OCI-LY1 (cell line): ENCODE measurements around the gene SDSL.

Source experiments
- H2AFZ ChIP-seq: fragments of 200-600 bp; sonication (generic), shearing (Covaris generic); 2 replicates; pipeline ENCODE4 v1.6.0; 2014; ENCODE audit warnings: antibody characterized with exemption, mild to moderate bottlenecking, low read length
- H3F3A ChIP-seq: fragments of 200-600 bp; sonication (generic), shearing (Covaris generic); 2 replicates; pipeline ENCODE4 v1.6.0; 2014; ENCODE audit warnings: mild to moderate bottlenecking, antibody characterized with exemption, low read length, moderate library complexity; ENCODE audit not compliant: insufficient read depth
- H3K27ac ChIP-seq: fragments of 200-600 bp; sonication (generic); 2 replicates; pipeline ENCODE4 v1.5.1; 2014; ENCODE audit warnings: low read length, mixed run types, mild to moderate bottlenecking, low read depth; ENCODE audit not compliant: poor library complexity, severe bottlenecking
- H3K27me3 ChIP-seq: fragments of 200-600 bp; sonication (generic); 2 replicates; pipeline ENCODE4 v1.6.0; 2014; ENCODE audit warnings: antibody characterized with exemption, mild to moderate bottlenecking, low read length, moderate library complexity; ENCODE audit not compliant: insufficient read depth
- H3K36me3 ChIP-seq: fragments of 200-600 bp; sonication (generic); 2 replicates; pipeline ENCODE4 v1.6.1; 2014; ENCODE audit warnings: mild to moderate bottlenecking, antibody characterized with exemption, low read length, moderate library complexity, mixed read lengths; ENCODE audit not compliant: insufficient read depth
- H3K4me1 ChIP-seq: fragments of 200-600 bp; sonication (generic); 2 replicates; pipeline ENCODE4 v1.5.1; 2014; ENCODE audit warnings: mild to moderate bottlenecking, low read length, moderate library complexity; ENCODE audit not compliant: insufficient read depth, severe bottlenecking
- H3K4me2 ChIP-seq: fragments of 200-600 bp; sonication (generic), shearing (Covaris generic); 2 replicates; pipeline ENCODE4 v1.6.1; 2014; ENCODE audit warnings: low read length
- H3K4me3 ChIP-seq: fragments of 200-600 bp; sonication (generic); 2 replicates; pipeline ENCODE4 v1.5.1; 2014; ENCODE audit warnings: low read length, low read depth, mild to moderate bottlenecking, mixed read lengths; ENCODE audit not compliant: poor library complexity, severe bottlenecking
- H3K79me2 ChIP-seq: fragments of 200-600 bp; shearing (Covaris generic); 2 replicates; pipeline ENCODE4 v1.6.1; 2016; ENCODE audit warnings: mixed run types, low read length, mixed read lengths; ENCODE audit not compliant: insufficient read depth
- H3K9ac ChIP-seq: fragments of 200-600 bp; sonication (generic), shearing (Covaris generic); 2 replicates; pipeline ENCODE4 v1.6.1; 2014; ENCODE audit warnings: mild to moderate bottlenecking, low read length, mixed read lengths
- H3K9me2 ChIP-seq: fragments of 200-600 bp; sonication (generic), shearing (Covaris generic); 2 replicates; pipeline ENCODE4 v1.6.1; 2014; ENCODE audit warnings: low read depth, mild to moderate bottlenecking, low read length, mixed read lengths
- H3K9me3 ChIP-seq: fragments of 200-600 bp; shearing (Covaris generic); 2 replicates; pipeline ENCODE4 v1.6.1; 2014; ENCODE audit warnings: low read length, mixed read lengths
- H4K20me1 ChIP-seq: fragments of 200-600 bp; sonication (generic), shearing (Covaris generic); 2 replicates; pipeline ENCODE4 v1.6.0; 2016; ENCODE audit warnings: mild to moderate bottlenecking, low read length; ENCODE audit not compliant: insufficient read depth
- EZH2 ChIP-seq: fragments of 200-600 bp; sonication (generic), shearing (Covaris generic); IDR thresholded peaks from 2 replicates; pipeline ENCODE4 v1.8.0; 2017; ENCODE audit warnings: borderline replicate concordance, mixed run types, mild to moderate bottlenecking, antibody characterized with exemption, low read length, moderate library complexity, mixed read lengths
- TF ChIP-seq, protein P1 (sequence below): fragments of 200-600 bp; sonication (generic), shearing (Covaris generic); IDR thresholded peaks from 2 replicates; pipeline ENCODE4 v1.5.1; 2017; ENCODE audit warnings: mild to moderate bottlenecking, antibody characterized with exemption, low read length, moderate library complexity, mixed read lengths

SDSL gene

DNA sequence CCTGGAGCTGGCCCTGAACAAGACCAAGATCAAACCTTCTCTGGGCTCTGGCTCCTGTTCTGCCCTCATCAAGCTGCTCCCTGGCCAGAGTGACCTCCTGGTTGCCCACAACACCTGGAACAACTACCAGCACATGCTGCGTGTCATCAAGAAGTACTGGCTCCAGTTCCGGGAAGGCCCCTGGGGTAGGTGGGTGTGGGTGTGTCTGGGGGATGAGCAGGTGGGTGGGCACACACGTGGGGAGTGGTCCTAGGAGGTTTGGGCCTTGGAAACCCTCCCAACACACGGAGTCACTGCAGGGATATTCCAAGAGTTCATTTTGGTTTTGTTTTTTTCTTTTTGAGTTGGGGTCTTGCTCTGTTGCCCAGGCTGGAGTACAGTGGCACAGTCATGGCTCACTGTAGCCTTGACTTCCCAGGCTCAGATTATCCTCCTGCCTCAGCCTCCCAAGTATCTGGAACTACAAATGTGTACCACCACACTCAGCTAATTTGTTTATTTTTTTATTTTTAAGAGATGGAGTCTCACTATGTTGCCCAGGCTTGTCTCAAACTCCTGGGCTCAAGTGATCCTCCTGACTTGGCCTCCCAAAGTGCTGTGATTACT lies 47.3 kb upstream of the SDSL start:
- no peak overlapping the region for H2AFZ ChIP-seq
- no peaks in the 10 kb centered on the region for H3K27me3 ChIP-seq
- H3K4me1 ChIP-seq: no peaks in the 10 kb centered on the region
- H3K9me3 ChIP-seq: no peaks in the 10 kb centered on the region
- no peaks in the 10 kb centered on the region for H3K79me2 ChIP-seq
- no peaks in the 10 kb centered on the region for H3K9me2 ChIP-seq
- peaks cover 20% of the 10 kb centered on the region for H3K36me3 ChIP-seq
- H3F3A ChIP-seq: no peaks in the 10 kb centered on the region
- no peak overlapping the region for H3K4me2 ChIP-seq
- no peak overlapping the region for H3K4me3 ChIP-seq
- H3K27ac ChIP-seq: no peak overlapping the region
- TF ChIP-seq, protein P1, sequence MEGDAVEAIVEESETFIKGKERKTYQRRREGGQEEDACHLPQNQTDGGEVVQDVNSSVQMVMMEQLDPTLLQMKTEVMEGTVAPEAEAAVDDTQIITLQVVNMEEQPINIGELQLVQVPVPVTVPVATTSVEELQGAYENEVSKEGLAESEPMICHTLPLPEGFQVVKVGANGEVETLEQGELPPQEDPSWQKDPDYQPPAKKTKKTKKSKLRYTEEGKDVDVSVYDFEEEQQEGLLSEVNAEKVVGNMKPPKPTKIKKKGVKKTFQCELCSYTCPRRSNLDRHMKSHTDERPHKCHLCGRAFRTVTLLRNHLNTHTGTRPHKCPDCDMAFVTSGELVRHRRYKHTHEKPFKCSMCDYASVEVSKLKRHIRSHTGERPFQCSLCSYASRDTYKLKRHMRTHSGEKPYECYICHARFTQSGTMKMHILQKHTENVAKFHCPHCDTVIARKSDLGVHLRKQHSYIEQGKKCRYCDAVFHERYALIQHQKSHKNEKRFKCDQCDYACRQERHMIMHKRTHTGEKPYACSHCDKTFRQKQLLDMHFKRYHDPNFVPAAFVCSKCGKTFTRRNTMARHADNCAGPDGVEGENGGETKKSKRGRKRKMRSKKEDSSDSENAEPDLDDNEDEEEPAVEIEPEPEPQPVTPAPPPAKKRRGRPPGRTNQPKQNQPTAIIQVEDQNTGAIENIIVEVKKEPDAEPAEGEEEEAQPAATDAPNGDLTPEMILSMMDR: no peak
- TF ChIP-seq EZH2: no peak
- no peaks in the 10 kb centered on the region for H4K20me1 ChIP-seq
- H3K9ac ChIP-seq: no peak overlapping the region

DNA sequence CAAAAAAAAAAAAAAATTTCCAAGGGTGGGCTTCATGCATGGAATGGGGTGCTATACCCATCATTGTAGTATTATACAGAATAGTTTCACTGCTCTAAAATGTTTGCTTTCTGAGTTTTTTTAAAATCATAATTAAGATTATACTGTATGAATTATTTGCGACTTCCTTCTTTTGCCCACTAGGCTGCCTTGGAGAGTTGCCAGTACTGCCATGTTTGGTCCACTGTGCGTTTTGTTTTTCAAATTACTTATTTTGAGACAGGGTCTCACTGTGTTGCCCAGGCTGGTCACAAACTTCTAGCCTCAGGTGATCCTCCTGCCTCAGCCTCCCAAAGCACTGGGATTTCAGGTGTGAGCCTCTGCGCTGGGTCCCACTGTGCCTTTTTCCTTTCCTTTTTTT lies 43.9 kb upstream of the SDSL start:
- H2AFZ ChIP-seq: no peak overlapping the region
- H3K9me2 ChIP-seq: no peaks in the 10 kb centered on the region
- H3K9me3 ChIP-seq: no peaks in the 10 kb centered on the region
- H3K4me1 ChIP-seq: peaks cover 7% of the 10 kb centered on the region
- no peaks in the 10 kb centered on the region for H3K27me3 ChIP-seq
- H3K9ac ChIP-seq: no peak overlapping the region
- no peaks in the 10 kb centered on the region for H4K20me1 ChIP-seq
- H3F3A ChIP-seq: no peaks in the 10 kb centered on the region
- H3K4me2 ChIP-seq: no peak overlapping the region
- TF ChIP-seq EZH2: no peak
- TF ChIP-seq, protein P1: no peak
- H3K79me2 ChIP-seq: no peaks in the 10 kb centered on the region
- H3K36me3 ChIP-seq: peaks cover 20% of the 10 kb centered on the region
- no peak overlapping the region for H3K27ac ChIP-seq
- H3K4me3 ChIP-seq: no peak overlapping the region

DNA sequence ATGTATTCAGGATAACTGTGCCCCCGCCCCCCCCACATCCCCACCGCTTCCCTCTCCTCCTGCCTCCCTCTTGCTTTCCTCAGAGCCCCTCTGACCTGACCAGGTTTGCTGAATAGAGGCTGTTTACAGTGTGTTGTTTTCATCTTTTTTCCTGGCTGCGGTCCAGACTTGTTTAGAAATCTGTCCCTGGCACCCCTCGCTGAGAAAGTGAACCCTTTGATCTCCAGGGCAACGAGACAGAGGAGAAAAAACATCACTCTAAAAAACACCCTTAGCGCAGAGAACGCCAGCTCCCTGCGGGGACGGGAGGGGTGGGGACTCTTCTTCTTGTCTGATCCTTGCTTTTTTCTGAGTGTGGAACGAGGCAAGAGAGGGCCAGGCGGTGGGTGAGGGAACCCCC lies 41.0 kb upstream of the SDSL start:
- TF ChIP-seq, protein P1: no peak
- TF ChIP-seq EZH2: no peak
- Histone ChIP-seq H3K36me3 (peaks cover 8% of the 10 kb centered on the region; the same call in 1 of the 2 replicates), H4K20me1 (no peaks in the 10 kb centered on the region), H3K9ac (no peak overlapping the region), H3K27ac (no peak overlapping the region), H3F3A (no peaks in the 10 kb centered on the region), H2AFZ (no peak overlapping the region), H3K4me1 (peaks cover 7% of the 10 kb centered on the region), H3K27me3 (no peaks in the 10 kb centered on the region), H3K4me2 (no peak overlapping the region), H3K79me2 (no peaks in the 10 kb centered on the region), H3K9me2 (no peaks in the 10 kb centered on the region), H3K9me3 (no peaks in the 10 kb centered on the region), H3K4me3 (no peak overlapping the region)
